ENCODE results near the gene SND1. TPM values are rescaled to one million over a fixed set of nuclear protein-coding genes. Genes with fewer than 3 reads are reported as not detected.

The SND1 gene
- total and polyA plus RNA-seq, 7 experiments from 2014 or later, result 68.6 to 253 (median 137) TPM

- H3K27me3 ChIP-seq (ENCODE audit: control insufficient read depth in 2 of 2, insufficient read depth in 2 of 2, low read length in 2 of 2), result no peaks in the 10 kb centered on the region
- Mint-ChIP-seq H3K27ac (no peak overlapping the region), H3K27me3 (no peaks in the 10 kb centered on the region), H3K9me3 (peaks cover 0 to 1% (median 0%) of the 10 kb centered on the region in 11 donors), H3K4me3 (no peak overlapping the region), H3K36me3 (peaks cover 0 to 72% (median 27%) of the 10 kb centered on the region in 5 donors), H3K4me1 (peaks cover 0 to 29% (median 3%) of the 10 kb centered on the region in 7 donors)
- peaks cover 0 to 25% (median 5%) of the 10 kb centered on the region in 3 experiments for H3K36me3 ChIP-seq (ENCODE audit: control insufficient read depth in 2 of 3, insufficient read depth in 3 of 3, low read length in 3 of 3)
- H3K9me3 ChIP-seq (ENCODE audit: control insufficient read depth in 2 of 3, low read length in 3 of 3), result no peaks in the 10 kb centered on the region
- H3K4me1 ChIP-seq (ENCODE audit: control insufficient read depth in 2 of 2, insufficient read depth in 2 of 2, low read length in 2 of 2), result no peaks in the 10 kb centered on the region
- CTCF ChIA-PET, result no interaction called here
- POLR2A ChIA-PET, result no interaction called here
- no peak overlapping the region for H3K27ac ChIP-seq (ENCODE audit: low read depth, low read length)
- H3K4me3 ChIP-seq (ENCODE audit: low read length), result no peak overlapping the region
- intact Hi-C loops (cut with micrococcal nuclease), result no loop called here
- ATAC-seq, result no peak
- DNase-seq, result no peak
These were observed 336.8 kb downstream of the SND1 start for GRCh38 chr7:127988751-127989150.

GRCh38 chr7:127993317-127993716 is 341.3 kb downstream of the SND1 start:
- DNase-seq, result no peak
- no peaks in the 10 kb centered on the region for H3K9me3 Mint-ChIP-seq
- peaks cover 0 to 25% (median 5%) of the 10 kb centered on the region in 3 experiments for H3K36me3 ChIP-seq (ENCODE audit: control insufficient read depth in 2 of 3, insufficient read depth in 3 of 3, low read length in 3 of 3)
- H3K4me1 Mint-ChIP-seq, result peaks cover 0 to 15% (median 0%) of the 10 kb centered on the region in 7 donors
- no peak overlapping the region for H3K4me3 Mint-ChIP-seq
- H3K27ac ChIP-seq (ENCODE audit: low read depth, low read length), result no peak overlapping the region
- no peaks in the 10 kb centered on the region for H3K27me3 Mint-ChIP-seq
- CTCF ChIA-PET, result no interaction called here
- H3K4me3 ChIP-seq (ENCODE audit: low read length), result no peak overlapping the region
- ATAC-seq, result no peak
- no peaks in the 10 kb centered on the region for H3K27me3 ChIP-seq (ENCODE audit: control insufficient read depth in 2 of 2, insufficient read depth in 2 of 2, low read length in 2 of 2)
- peaks cover 8 to 76% (median 41%) of the 10 kb centered on the region in 5 donors for H3K36me3 Mint-ChIP-seq
- POLR2A ChIA-PET, result interaction anchor here (0.5 kb wide), 1 partner anchor 103 kb away, joined by 3 read pairs; no protein-coding TSS in a partner anchor
- intact Hi-C loops (cut with micrococcal nuclease), result no loop called here
- H3K27ac Mint-ChIP-seq, result no peak overlapping the region
- no peaks in the 10 kb centered on the region for H3K9me3 ChIP-seq (ENCODE audit: control insufficient read depth in 2 of 3, low read length in 3 of 3)
- no peaks in the 10 kb centered on the region for H3K4me1 ChIP-seq (ENCODE audit: control insufficient read depth in 2 of 2, insufficient read depth in 2 of 2, low read length in 2 of 2)

GRCh38 chr7:127993987-127994386 is 342.0 kb downstream of the SND1 start:
- intact Hi-C loops (cut with micrococcal nuclease), result no loop called here
- H3K36me3 ChIP-seq (ENCODE audit: control insufficient read depth in 2 of 3, insufficient read depth in 3 of 3, low read length in 3 of 3), result peaks cover 0 to 25% (median 5%) of the 10 kb centered on the region in 3 experiments
- no peak overlapping the region for H3K27ac ChIP-seq (ENCODE audit: low read depth, low read length)
- H3K36me3 Mint-ChIP-seq, result peaks cover 8 to 72% (median 41%) of the 10 kb centered on the region in 5 donors
- H3K4me3 ChIP-seq (ENCODE audit: low read length), result no peak overlapping the region
- no peaks in the 10 kb centered on the region for H3K27me3 Mint-ChIP-seq
- DNase-seq, result no peak
- peaks cover 0 to 12% (median 0%) of the 10 kb centered on the region in 7 donors for H3K4me1 Mint-ChIP-seq
- no peak overlapping the region for H3K4me3 Mint-ChIP-seq
- no peaks in the 10 kb centered on the region for H3K9me3 ChIP-seq (ENCODE audit: control insufficient read depth in 2 of 3, low read length in 3 of 3)
- H3K9me3 Mint-ChIP-seq, result no peaks in the 10 kb centered on the region
- ChIA-PET POLR2A (no interaction called here), CTCF (no interaction called here)
- no peak for ATAC-seq
- H3K4me1 ChIP-seq (ENCODE audit: control insufficient read depth in 2 of 2, insufficient read depth in 2 of 2, low read length in 2 of 2), result no peaks in the 10 kb centered on the region
- peak overlapping the region in 1 of 9 donors; percentile 54 for H3K27ac Mint-ChIP-seq
- H3K27me3 ChIP-seq (ENCODE audit: control insufficient read depth in 2 of 2, insufficient read depth in 2 of 2, low read length in 2 of 2), result no peaks in the 10 kb centered on the region

- no peak for ATAC-seq
- Histone ChIP-seq H3K27ac (ENCODE audit: low read depth, low read length) (no peak overlapping the region), H3K4me3 (ENCODE audit: low read length) (no peak overlapping the region), H3K9me3 (ENCODE audit: control insufficient read depth in 2 of 3, low read length in 3 of 3) (no peaks in the 10 kb centered on the region), H3K4me1 (ENCODE audit: control insufficient read depth in 2 of 2, insufficient read depth in 2 of 2, low read length in 2 of 2) (no peaks in the 10 kb centered on the region), H3K36me3 (ENCODE audit: control insufficient read depth in 2 of 3, insufficient read depth in 3 of 3, low read length in 3 of 3) (peaks cover 0 to 24% (median 5%) of the 10 kb centered on the region in 3 experiments), H3K27me3 (ENCODE audit: control insufficient read depth in 2 of 2, insufficient read depth in 2 of 2, low read length in 2 of 2) (no peaks in the 10 kb centered on the region)
- ChIA-PET POLR2A (no interaction called here), CTCF (no interaction called here)
- intact Hi-C loops (cut with micrococcal nuclease), result no loop called here
- Mint-ChIP-seq H3K9me3 (no peaks in the 10 kb centered on the region), H3K4me3 (no peak overlapping the region), H3K4me1 (peaks cover 0 to 12% (median 0%) of the 10 kb centered on the region in 7 donors), H3K36me3 (peaks cover 8 to 70% (median 32%) of the 10 kb centered on the region in 5 donors), H3K27ac (no peak overlapping the region), H3K27me3 (no peaks in the 10 kb centered on the region)
- no peak for DNase-seq
These were observed 343.3 kb downstream of the SND1 start for GRCh38 chr7:127995156-127995880.

- Histone ChIP-seq H3K36me3 (ENCODE audit: control insufficient read depth in 2 of 3, insufficient read depth in 3 of 3, low read length in 3 of 3) (peaks cover 0 to 19% (median 5%) of the 10 kb centered on the region in 3 experiments), H3K27ac (ENCODE audit: low read depth, low read length) (no peak overlapping the region), H3K4me3 (ENCODE audit: low read length) (no peak overlapping the region), H3K9me3 (ENCODE audit: control insufficient read depth in 2 of 3, low read length in 3 of 3) (no peaks in the 10 kb centered on the region), H3K4me1 (ENCODE audit: control insufficient read depth in 2 of 2, insufficient read depth in 2 of 2, low read length in 2 of 2) (no peaks in the 10 kb centered on the region), H3K27me3 (ENCODE audit: control insufficient read depth in 2 of 2, insufficient read depth in 2 of 2, low read length in 2 of 2) (no peaks in the 10 kb centered on the region)
- no peak for DNase-seq
- no peak for ATAC-seq
- Mint-ChIP-seq H3K9me3 (no peaks in the 10 kb centered on the region), H3K4me1 (peaks cover 0 to 12% (median 0%) of the 10 kb centered on the region in 7 donors), H3K36me3 (peaks cover 8 to 71% (median 32%) of the 10 kb centered on the region in 5 donors), H3K27me3 (no peaks in the 10 kb centered on the region), H3K27ac (no peak overlapping the region), H3K4me3 (no peak overlapping the region)
- intact Hi-C loops (cut with micrococcal nuclease), result no loop called here
- POLR2A ChIA-PET, result no interaction called here
- CTCF ChIA-PET, result no interaction called here
These were observed 343.9 kb downstream of the SND1 start for GRCh38 chr7:127995881-127996215.

GRCh38 chr7:127996253-127997071 is 344.5 kb downstream of the SND1 start:
- ChIA-PET CTCF (no interaction called here), POLR2A (no interaction called here)
- H3K27ac Mint-ChIP-seq, result no peak overlapping the region
- Histone ChIP-seq H3K36me3 (ENCODE audit: control insufficient read depth in 2 of 3, insufficient read depth in 3 of 3, low read length in 3 of 3) (peaks cover 0 to 13% (median 5%) of the 10 kb centered on the region in 3 experiments), H3K9me3 (ENCODE audit: control insufficient read depth in 2 of 3, low read length in 3 of 3) (no peaks in the 10 kb centered on the region), H3K27me3 (ENCODE audit: control insufficient read depth in 2 of 2, insufficient read depth in 2 of 2, low read length in 2 of 2) (no peaks in the 10 kb centered on the region), H3K27ac (ENCODE audit: low read depth, low read length) (no peak overlapping the region), H3K4me3 (ENCODE audit: low read length) (no peak overlapping the region), H3K4me1 (ENCODE audit: control insufficient read depth in 2 of 2, insufficient read depth in 2 of 2, low read length in 2 of 2) (no peaks in the 10 kb centered on the region)
- ATAC-seq, result no peak
- intact Hi-C loops (cut with micrococcal nuclease), result no loop called here
- H3K4me3 Mint-ChIP-seq, result no peak overlapping the region
- no peak for DNase-seq
- H3K9me3 Mint-ChIP-seq, result no peaks in the 10 kb centered on the region
- H3K36me3 Mint-ChIP-seq, result peaks cover 8 to 69% (median 27%) of the 10 kb centered on the region in 5 donors
- H3K27me3 Mint-ChIP-seq, result no peaks in the 10 kb centered on the region
- peaks cover 0 to 8% (median 0%) of the 10 kb centered on the region in 7 donors for H3K4me1 Mint-ChIP-seq
